NCI-H2107 (cell line): ENCODE data around the gene QDPR.
"Not testable (repeated sequence)": the region's sequence is repeated elsewhere in the genome, so short reads cannot be mapped to it uniquely, and the experiment has no call there.

ENCODE experiments used
- DNase-seq: peaks from one replicate; lab custom pipeline; 2025; lab: John Stamatoyannopoulos, UW

QDPR gene

GRCh38 chr4:17511950-17512795 lies at the start of gene QDPR:
QDPR (minus strand) TSS chr4:17512090; CDS start chr4:17512054, 36 bp downstream.
- no peak for DNase-seq

GRCh38 chr4:17561195-17561909 lies 49.5 kb upstream of the QDPR start:
- no peak for DNase-seq

GRCh38 chr4:17560065-17560673 lies 48.3 kb upstream of the QDPR start:
- DNase-seq: no peak

- no peak for DNase-seq
These were observed 47.8 kb upstream of the QDPR start for GRCh38 chr4:17559709-17560048.

GRCh38 chr4:17558941-17559708 lies 47.2 kb upstream of the QDPR start:
- DNase-seq: no peak

GRCh38 chr4:17557880-17558279 lies 46.0 kb upstream of the QDPR start:
- no peak for DNase-seq

- DNase-seq: no peak
These were observed 44.6 kb upstream of the QDPR start for GRCh38 chr4:17556498-17556897.

GRCh38 chr4:17554568-17554967 lies 42.7 kb upstream of the QDPR start:
- no peak for DNase-seq

GRCh38 chr4:17552427-17552826 lies 40.5 kb upstream of the QDPR start:
- DNase-seq: no peak

- no peak for DNase-seq
These were observed 38.7 kb upstream of the QDPR start for GRCh38 chr4:17550549-17550948.

- no peak for DNase-seq
These were observed 34.8 kb upstream of the QDPR start for GRCh38 chr4:17546678-17547077.

- no peak for DNase-seq
These were observed 34.3 kb upstream of the QDPR start for GRCh38 chr4:17546222-17546621.

GRCh38 chr4:17545374-17546140 lies 33.7 kb upstream of the QDPR start:
- no peak for DNase-seq

GRCh38 chr4:17544831-17545234 lies 32.9 kb upstream of the QDPR start:
- DNase-seq: no peak

GRCh38 chr4:17544205-17544604 lies 32.3 kb upstream of the QDPR start:
- DNase-seq: no peak

- not testable (repeated sequence) for DNase-seq
These were observed 25.2 kb upstream of the QDPR start for GRCh38 chr4:17537060-17537459.

- DNase-seq: no peak
These were observed 24.0 kb upstream of the QDPR start for GRCh38 chr4:17535906-17536305.

- no peak for DNase-seq
These were observed 23.4 kb upstream of the QDPR start for GRCh38 chr4:17535242-17535641.

GRCh38 chr4:17534705-17535104 lies 22.8 kb upstream of the QDPR start:
- no peak for DNase-seq

GRCh38 chr4:17531538-17532285 lies 19.8 kb upstream of the QDPR start:
- DNase-seq: no peak
